ENCODE measurements around the gene DMC1. TPM values are rescaled to one million over a fixed set of nuclear protein-coding genes. Genes with fewer than 3 reads are reported as not detected.

The DMC1 gene
- 23.9 and 35.7 TPM in 2 replicates for total RNA-seq (2014; rRNA removed; shearing (Covaris generic))

DNA sequence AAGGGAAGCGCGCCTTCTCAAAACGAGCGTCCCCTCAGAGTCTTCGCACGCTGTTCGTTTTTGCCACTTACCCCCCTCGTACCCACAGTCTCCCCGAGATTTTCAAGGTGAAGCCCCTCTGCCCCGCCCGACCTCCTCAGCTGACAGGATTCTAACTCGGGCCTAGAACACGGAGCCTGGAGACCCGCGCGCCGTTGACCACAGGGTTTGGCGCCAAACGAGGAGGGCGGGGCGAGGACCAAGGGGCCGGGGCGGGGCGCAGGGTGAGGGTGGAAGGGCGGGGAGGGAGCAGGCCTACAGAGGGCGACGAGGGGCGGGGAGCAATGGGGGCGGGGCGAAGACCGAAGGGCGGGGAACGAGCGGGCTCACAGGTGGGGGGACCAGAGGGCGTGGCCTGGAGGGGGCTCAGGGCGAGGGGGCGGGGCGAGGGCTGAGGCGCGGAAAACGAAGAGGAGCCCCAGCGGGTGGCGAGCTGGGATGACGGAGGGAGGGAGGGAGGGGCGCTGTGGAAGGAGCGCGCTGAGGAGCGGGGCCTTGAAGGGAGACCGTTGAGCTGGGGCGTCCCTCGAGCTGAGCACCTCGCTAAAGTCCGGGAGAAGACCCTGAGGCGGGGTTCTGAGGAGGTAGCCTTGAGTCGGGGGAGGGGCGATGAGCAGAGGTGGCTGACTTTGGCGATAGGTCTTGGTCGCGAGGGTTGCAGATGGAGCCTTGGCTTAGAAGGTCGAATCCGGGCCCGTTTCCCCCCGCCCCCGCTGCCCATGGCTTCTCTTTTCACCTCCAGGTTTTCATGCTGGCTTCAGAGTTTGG is at the start of gene DMC1:
Gene DMC1 (minus strand): TSS at position 212 of the 807 bp plus-strand sequence. CDS start 1,927 bp downstream, outside the sequence.

GRCh38 chr22:38506118-38506962 is 63.6 kb downstream of the DMC1 start, which contains the start of gene DDX17:
DDX17 (minus strand) TSS chr22:38506311.

Other genes starting within 250 kb of the DMC1 start
- 0.13 and 0.23 TPM in 2 replicates for gene KCNJ4, start 115.0 kb downstream of the DMC1 start, total RNA-seq (2014; rRNA removed; shearing (Covaris generic))
- gene KDELR3, start 102.1 kb downstream of the DMC1 start, total RNA-seq (2014; rRNA removed; shearing (Covaris generic)): 15.7 and 19.6 TPM in 2 replicates
- gene DDX17, start 63.9 kb downstream of the DMC1 start, total RNA-seq (2014; rRNA removed; shearing (Covaris generic)): 353 and 409 TPM in 2 replicates
- 0.60 and 0.82 TPM in 2 replicates for gene FAM227A, start 86.2 kb upstream of the DMC1 start, total RNA-seq (2014; rRNA removed; shearing (Covaris generic))
- gene CBY1, start 86.5 kb upstream of the DMC1 start, total RNA-seq (2014; rRNA removed; shearing (Covaris generic)): 10.6 and 13.8 TPM in 2 replicates
- gene TOMM22, start 111.8 kb upstream of the DMC1 start, total RNA-seq (2014; rRNA removed; shearing (Covaris generic)): 61.0 and 63.3 TPM in 2 replicates
- 38.1 and 39.2 TPM in 2 replicates for gene JOSD1, start 130.8 kb upstream of the DMC1 start, total RNA-seq (2014; rRNA removed; shearing (Covaris generic))
- gene GTPBP1, start 135.8 kb upstream of the DMC1 start, total RNA-seq (2014; rRNA removed; shearing (Covaris generic)): 35.7 and 41.7 TPM in 2 replicates
- 66.2 and 71.0 TPM in 2 replicates for gene SUN2, start 185.8 kb upstream of the DMC1 start, total RNA-seq (2014; rRNA removed; shearing (Covaris generic))
- gene DNAL4, start 224.0 kb upstream of the DMC1 start, total RNA-seq (2014; rRNA removed; shearing (Covaris generic)): 12.5 TPM in 2 replicates

Measured in A375 (cell line).